Activated naive CD8-positive, alpha-beta T cell treated with anti-CD3 and anti-CD28 coated beads, Interleukin-2, amount 50 U/mL, for 24 hours (primary cell): Measurements from ENCODE around the gene CCDC69.

Experiments used
- ATAC-seq: fragments of 150-1000 bp; cut with Tn5 transposase; one replicate; pipeline ENCODE4 v1.10.0; 2021
- DNase-seq: peaks from one replicate; pipeline ENCODE4 v3.0.0; 2021
- H3K27ac Mint-ChIP-seq: one replicate; pipeline ENCODE4 v1.8.0; 2021; ENCODE audit warnings: mild to moderate bottlenecking, mixed read lengths
- H3K27me3 Mint-ChIP-seq: one replicate; pipeline ENCODE4 v1.8.0; 2021; ENCODE audit warnings: mixed read lengths
- H3K36me3 Mint-ChIP-seq: one replicate; pipeline ENCODE4 v1.8.0; 2021; ENCODE audit warnings: low read depth, mixed read lengths
- H3K4me1 Mint-ChIP-seq: one replicate; pipeline ENCODE4 v1.8.0; 2021; ENCODE audit warnings: mixed read lengths
- H3K4me3 Mint-ChIP-seq: one replicate; pipeline ENCODE4 v1.8.0; 2021; ENCODE audit warnings: mild to moderate bottlenecking, moderate library complexity, mixed read lengths
- H3K9me3 Mint-ChIP-seq: one replicate; pipeline ENCODE4 v1.8.0; 2021; ENCODE audit warnings: mixed read lengths

The CCDC69 gene

DNA sequence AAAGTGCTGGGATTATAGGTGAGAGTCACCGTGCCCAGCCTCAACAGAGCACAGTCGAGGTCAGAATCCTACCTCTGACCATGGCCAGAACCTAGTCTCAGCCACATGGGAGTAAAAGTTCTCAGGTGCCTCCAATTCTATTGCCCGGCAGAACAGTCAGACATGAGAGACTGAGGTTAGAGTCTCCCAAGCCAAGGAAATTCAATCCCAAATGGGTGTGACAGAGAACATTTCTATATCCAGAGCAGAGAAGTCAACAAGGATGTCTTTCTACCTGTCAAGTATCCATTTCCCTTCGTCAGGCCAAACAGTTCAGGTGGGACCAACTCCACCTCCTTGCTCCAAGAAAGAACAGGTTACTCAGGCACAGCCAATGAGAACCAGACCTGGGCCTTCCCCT lies 76.9 kb downstream of the CCDC69 start:
- ATAC-seq (no peak), DNase-seq (no peak)
- no peaks in the 10 kb centered on the region for H3K9me3 Mint-ChIP-seq
- H3K36me3 Mint-ChIP-seq: peaks cover 63% of the 10 kb centered on the region
- no peaks in the 10 kb centered on the region for H3K27me3 Mint-ChIP-seq
- H3K27ac Mint-ChIP-seq: peak overlapping the region; percentile 41
- no peak overlapping the region for H3K4me3 Mint-ChIP-seq
- peaks cover 100% of the 10 kb centered on the region for H3K4me1 Mint-ChIP-seq

DNA sequence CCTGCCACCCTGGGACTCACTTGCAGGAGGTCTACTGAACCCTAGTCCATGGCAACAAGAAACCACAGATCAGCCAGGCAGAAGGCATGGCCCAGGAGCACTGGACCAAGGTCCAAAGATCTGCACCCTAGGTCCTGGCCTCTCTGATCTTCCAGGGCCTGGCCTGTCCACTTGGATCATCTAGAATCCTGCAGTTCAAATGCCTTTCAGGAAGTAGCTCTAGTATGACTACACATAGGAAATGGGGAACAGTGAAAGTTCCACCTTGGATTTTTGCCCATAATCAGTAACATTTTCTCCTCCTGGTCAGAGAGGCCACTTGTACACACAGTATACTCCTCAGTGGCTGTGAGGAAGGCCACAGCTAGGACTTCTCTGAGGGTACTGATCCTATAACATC lies 77.8 kb downstream of the CCDC69 start:
- H3K36me3 Mint-ChIP-seq: peaks cover 68% of the 10 kb centered on the region
- H3K27me3 Mint-ChIP-seq: no peaks in the 10 kb centered on the region
- H3K27ac Mint-ChIP-seq: peak overlapping the region; percentile 66
- DNase-seq (no peak), ATAC-seq (no peak)
- no peak overlapping the region for H3K4me3 Mint-ChIP-seq
- H3K9me3 Mint-ChIP-seq: no peaks in the 10 kb centered on the region
- peaks cover 100% of the 10 kb centered on the region for H3K4me1 Mint-ChIP-seq

DNA sequence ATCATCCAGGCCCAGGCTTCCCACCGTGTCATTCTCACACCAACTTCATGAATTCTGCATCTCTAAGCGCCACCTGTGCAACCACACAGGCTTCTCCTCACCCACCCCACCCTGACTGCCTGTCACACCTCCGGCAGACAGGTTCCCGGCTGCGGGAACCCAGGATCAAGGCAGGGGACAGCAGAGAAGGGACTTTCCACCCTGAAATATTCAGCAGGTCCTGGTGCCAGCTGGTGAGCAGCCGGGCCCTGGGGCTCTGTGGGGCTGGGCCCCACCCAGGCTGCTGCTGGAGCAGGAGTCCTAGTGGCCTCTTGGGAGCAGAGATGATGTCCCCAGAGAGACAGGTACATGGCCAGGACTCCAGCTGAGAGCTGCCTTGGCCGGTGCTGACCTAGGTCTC lies 79.0 kb downstream of the CCDC69 start:
- peaks cover 70% of the 10 kb centered on the region for H3K36me3 Mint-ChIP-seq
- no peak overlapping the region for H3K4me3 Mint-ChIP-seq
- no peak overlapping the region for H3K27ac Mint-ChIP-seq
- no peak for ATAC-seq
- no peaks in the 10 kb centered on the region for H3K27me3 Mint-ChIP-seq
- DNase-seq: no peak
- peaks cover 100% of the 10 kb centered on the region for H3K4me1 Mint-ChIP-seq
- no peaks in the 10 kb centered on the region for H3K9me3 Mint-ChIP-seq

DNA sequence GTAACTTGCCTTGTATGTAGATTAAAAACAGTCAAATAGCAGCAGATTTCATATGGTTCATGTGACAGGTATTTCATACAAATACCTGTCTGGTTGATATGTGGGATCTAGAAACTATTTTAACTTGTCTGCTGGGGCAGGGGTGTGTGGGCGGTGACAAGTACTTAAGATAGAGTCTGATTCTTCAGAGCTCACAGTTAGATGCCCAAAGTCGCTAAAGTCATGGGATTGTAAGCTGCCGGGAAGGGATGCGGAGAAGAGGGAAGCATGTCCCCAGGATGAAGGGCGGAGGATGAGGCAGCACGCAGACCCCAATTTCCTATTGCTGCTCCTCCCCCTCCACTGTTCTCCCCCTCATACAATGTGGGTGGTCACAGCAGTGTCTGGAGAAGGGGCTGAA lies 79.6 kb downstream of the CCDC69 start:
- Mint-ChIP-seq H3K9me3 (no peaks in the 10 kb centered on the region), H3K27ac (peak overlapping the region; percentile 34), H3K36me3 (peaks cover 71% of the 10 kb centered on the region), H3K4me3 (no peak overlapping the region), H3K27me3 (no peaks in the 10 kb centered on the region), H3K4me1 (peaks cover 99% of the 10 kb centered on the region)
- no peak for ATAC-seq
- DNase-seq: no peak

DNA sequence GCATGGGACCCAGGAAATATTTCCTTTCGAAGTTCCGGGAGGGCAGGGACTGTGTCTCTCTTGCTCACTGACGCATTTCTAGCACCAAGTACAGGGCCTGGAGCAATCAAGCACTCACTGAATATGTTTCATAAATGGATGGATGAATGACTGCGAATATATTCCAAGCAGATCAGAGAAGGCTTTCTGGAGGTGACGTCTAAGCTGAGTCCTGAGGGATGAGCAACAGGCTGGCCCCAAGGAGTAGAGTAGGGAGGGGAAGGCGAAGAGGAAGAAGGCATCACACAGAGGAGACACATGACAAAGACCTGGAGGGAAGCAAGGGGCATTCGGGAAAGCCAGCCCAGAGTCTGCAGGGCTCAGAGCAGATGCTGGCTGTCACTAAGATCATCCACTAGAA lies 80.2 kb downstream of the CCDC69 start:
- Mint-ChIP-seq H3K4me3 (no peak overlapping the region), H3K36me3 (peaks cover 72% of the 10 kb centered on the region)

DNA sequence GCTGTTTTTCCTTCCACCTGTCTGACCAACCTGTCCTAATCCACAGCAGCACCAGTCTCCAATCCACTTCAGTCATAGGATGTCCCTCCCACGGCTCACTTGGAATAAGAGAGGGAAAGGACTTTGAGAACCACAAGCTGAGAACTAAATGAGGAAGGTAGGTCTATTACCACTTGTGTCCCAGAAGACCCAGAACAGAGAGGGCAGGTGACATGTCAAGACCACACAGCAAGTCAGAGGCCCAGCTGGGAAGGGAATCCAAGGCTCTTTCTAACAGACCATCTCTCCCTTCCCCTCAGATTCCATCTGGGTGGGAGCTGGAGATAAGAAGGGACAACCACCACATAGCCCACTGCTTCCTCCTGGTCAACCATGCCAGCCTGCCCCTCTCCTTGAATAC lies 81.0 kb downstream of the CCDC69 start:
- no peak overlapping the region for H3K4me3 Mint-ChIP-seq

More for the DNA sequence above, 80.2 kb downstream of the CCDC69 start:
- Mint-ChIP-seq H3K9me3 (no peaks in the 10 kb centered on the region), H3K4me1 (peaks cover 99% of the 10 kb centered on the region), H3K27me3 (no peaks in the 10 kb centered on the region), H3K27ac (peak overlapping the region; percentile 56)
- no peak for DNase-seq
- no peak for ATAC-seq

DNA sequence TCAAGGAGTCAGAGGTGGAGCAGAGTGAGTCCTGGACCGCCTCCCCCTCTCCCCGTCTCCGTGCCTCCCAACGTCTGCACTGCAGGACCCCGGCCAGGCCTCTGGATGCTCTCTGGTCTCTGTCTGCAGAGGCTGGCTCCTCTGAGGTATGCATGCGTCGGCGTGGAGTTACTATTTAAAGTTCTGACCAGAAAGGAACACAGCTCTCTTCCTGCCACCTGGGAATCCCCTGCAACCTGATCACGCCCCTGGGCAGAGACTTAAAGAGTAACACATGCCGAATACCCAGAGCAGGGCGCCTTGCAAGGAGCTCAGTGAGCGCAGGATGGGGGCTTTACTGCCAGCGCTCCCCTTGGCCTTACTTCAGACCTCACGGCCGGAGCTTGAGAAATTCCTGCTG lies 82.4 kb downstream of the CCDC69 start:
- DNase-seq: peak; percentile 71
- peak; percentile 89 for ATAC-seq
- Mint-ChIP-seq H3K36me3 (peaks cover 73% of the 10 kb centered on the region), H3K4me3 (peak overlapping the region; percentile 76), H3K4me1 (peaks cover 92% of the 10 kb centered on the region), H3K9me3 (no peaks in the 10 kb centered on the region), H3K27me3 (no peaks in the 10 kb centered on the region), H3K27ac (peak overlapping the region; percentile 86)

More for the DNA sequence above, 81.0 kb downstream of the CCDC69 start:
- ATAC-seq: no peak
- Mint-ChIP-seq H3K27me3 (no peaks in the 10 kb centered on the region), H3K27ac (peak overlapping the region; percentile 86), H3K4me1 (peaks cover 99% of the 10 kb centered on the region), H3K36me3 (peaks cover 72% of the 10 kb centered on the region), H3K9me3 (no peaks in the 10 kb centered on the region)
- no peak for DNase-seq

DNA sequence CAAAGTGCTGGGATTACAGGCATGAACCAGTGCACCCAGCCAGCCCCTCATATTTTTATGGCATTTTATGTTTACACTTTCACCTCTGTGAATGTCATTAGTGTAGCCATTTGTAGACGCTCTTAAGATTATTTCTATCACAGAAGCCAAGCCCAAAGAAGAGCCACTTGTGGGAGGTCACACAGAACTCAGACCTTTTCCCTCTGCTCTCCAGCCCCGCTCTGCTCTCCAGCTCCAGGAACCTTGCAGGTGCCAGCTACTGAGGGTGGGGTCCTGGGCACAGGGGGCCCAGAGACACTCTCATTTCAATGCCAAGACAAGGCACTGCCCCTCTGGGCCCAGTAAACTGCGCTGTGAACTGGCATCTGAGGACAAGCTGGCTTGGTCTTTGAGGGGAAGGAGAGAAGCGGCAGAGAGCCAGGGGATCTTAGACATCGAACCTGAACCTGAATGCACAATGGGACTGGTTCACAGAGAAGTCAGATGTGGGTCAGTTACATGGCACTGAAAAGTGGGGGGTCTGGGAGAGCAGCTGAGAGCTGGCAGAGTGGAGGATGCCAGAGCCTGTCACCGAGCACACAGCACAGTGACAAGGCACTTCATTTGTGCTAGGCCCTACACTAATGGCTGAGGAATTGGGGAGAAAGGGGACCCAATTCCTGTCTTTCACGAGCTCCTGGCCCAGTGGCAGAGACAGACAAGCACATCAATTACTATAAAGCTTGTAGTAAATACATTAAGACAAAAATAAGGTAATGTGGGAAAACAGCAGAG lies 83.0 kb downstream of the CCDC69 start:
- no peaks in the 10 kb centered on the region for H3K9me3 Mint-ChIP-seq
- peaks cover 74% of the 10 kb centered on the region for H3K36me3 Mint-ChIP-seq
- no peaks in the 10 kb centered on the region for H3K27me3 Mint-ChIP-seq
- H3K4me1 Mint-ChIP-seq: peaks cover 86% of the 10 kb centered on the region
- H3K4me3 Mint-ChIP-seq: peak overlapping the region; percentile 76
- DNase-seq (no peak), ATAC-seq (no peak)
- peak overlapping the region; percentile 86 for H3K27ac Mint-ChIP-seq

DNA sequence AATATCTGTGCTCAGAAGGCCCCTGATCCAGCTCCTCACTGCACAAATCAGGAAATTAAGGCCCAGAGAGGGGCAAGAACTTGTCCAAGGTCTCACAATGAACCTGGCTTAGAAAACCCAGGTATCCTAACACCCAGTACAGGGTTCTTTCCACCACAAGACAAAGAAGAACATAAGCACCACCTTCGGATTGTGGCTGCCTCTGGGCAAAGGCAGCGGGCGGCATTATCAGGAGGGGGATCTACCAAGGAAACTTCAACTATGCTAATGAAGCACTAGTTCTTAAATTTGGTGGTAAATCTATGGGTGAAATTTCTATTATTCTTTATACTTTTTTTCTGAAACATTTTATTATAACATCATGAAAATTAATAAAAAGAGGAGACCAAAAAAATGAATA lies 84.2 kb downstream of the CCDC69 start:
- Mint-ChIP-seq H3K4me3 (peak overlapping the region; percentile 13), H3K27ac (peak overlapping the region; percentile 64), H3K9me3 (no peaks in the 10 kb centered on the region), H3K27me3 (no peaks in the 10 kb centered on the region), H3K4me1 (peaks cover 81% of the 10 kb centered on the region), H3K36me3 (peaks cover 72% of the 10 kb centered on the region)
- peak; percentile 18 for ATAC-seq
- DNase-seq: no peak

DNA sequence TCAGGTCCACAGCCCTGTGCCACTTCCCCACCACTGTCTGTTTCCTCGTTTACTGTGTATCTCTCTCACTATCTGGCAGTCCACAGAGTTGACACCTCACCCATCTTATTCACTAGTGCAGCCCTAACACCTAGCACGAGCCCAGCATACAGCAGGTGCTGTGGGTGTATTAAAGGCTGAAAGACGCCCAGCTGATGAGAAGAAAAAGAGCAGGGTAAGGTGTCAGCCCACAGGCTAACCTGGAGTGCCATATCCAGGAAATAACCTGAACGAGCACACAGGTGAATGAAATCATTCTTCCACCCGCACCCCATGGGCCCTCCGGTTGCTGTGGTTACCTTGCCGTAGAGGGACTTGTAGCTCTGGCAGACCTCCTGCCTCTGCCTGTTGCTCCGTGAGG lies 84.9 kb downstream of the CCDC69 start:
- peaks cover 81% of the 10 kb centered on the region for H3K4me1 Mint-ChIP-seq
- H3K36me3 Mint-ChIP-seq: peaks cover 70% of the 10 kb centered on the region
- ATAC-seq: no peak
- H3K9me3 Mint-ChIP-seq: no peaks in the 10 kb centered on the region
- H3K27me3 Mint-ChIP-seq: no peaks in the 10 kb centered on the region
- H3K27ac Mint-ChIP-seq: peak overlapping the region; percentile 64
- no peak for DNase-seq
- H3K4me3 Mint-ChIP-seq: peak overlapping the region; percentile 13

DNA sequence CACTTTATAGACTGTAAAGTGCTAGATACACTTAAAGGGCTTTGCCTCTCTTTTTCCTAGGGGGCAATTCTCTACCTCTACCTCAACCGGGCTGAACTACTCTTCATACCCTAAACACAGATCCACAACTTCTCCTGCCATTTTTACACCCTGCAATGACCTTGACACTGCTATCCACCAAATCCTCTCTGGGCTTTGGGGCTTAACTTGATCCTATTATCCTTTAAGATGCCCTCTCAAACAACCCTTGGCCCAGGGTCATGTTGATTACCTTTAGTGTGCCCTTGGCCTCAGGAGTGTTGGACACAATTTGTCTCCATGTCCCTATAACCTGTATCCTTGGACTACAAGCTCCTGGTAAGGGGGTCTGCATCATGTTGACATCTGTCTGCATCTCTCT lies 85.8 kb downstream of the CCDC69 start:
- H3K27ac Mint-ChIP-seq: peak overlapping the region; percentile 4
- H3K4me1 Mint-ChIP-seq: peaks cover 80% of the 10 kb centered on the region
- ATAC-seq (no peak), DNase-seq (no peak)
- no peaks in the 10 kb centered on the region for H3K27me3 Mint-ChIP-seq
- H3K36me3 Mint-ChIP-seq: peaks cover 72% of the 10 kb centered on the region
- no peaks in the 10 kb centered on the region for H3K9me3 Mint-ChIP-seq
- H3K4me3 Mint-ChIP-seq: no peak overlapping the region

DNA sequence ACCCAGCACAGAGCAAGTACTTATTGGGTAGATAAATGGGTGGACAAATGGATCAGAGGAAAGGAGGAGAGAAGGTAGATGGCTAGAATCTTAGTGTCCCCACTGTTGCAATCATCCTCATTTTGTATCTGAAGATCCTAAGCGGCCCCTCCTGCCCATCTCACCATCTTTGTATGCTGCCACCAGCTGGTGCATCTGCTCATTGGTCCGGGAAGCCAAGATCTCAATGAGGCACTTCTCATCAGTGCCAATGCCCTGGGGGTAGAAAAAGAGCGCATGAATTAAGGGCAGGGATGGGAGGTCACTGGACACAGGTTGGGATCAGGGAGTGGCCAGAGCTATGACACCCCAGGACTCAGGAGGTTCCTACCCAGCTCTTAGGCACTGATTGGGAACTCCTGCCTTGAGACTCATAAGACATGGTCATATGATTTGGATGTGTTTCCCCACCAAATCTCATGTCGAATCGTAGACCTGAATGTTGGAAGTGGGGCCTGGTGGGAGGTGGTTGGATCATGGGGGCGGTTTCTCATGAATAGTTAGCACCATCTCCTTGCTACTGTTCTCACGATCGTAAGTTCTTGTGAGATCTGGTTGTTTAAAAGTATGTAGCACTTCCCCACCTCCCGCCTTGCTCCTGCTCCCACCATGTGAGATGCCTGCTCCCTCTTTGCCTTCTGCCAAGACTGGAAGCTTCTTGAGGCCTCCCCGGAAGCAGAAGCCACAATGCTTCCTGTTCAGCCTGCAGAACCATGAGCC lies 86.6 kb downstream of the CCDC69 start:
- Mint-ChIP-seq H3K27ac (peak overlapping the region; percentile 4), H3K36me3 (peaks cover 76% of the 10 kb centered on the region), H3K4me3 (no peak overlapping the region), H3K9me3 (no peaks in the 10 kb centered on the region), H3K4me1 (peaks cover 79% of the 10 kb centered on the region), H3K27me3 (no peaks in the 10 kb centered on the region)
- ATAC-seq (no peak), DNase-seq (no peak)

DNA sequence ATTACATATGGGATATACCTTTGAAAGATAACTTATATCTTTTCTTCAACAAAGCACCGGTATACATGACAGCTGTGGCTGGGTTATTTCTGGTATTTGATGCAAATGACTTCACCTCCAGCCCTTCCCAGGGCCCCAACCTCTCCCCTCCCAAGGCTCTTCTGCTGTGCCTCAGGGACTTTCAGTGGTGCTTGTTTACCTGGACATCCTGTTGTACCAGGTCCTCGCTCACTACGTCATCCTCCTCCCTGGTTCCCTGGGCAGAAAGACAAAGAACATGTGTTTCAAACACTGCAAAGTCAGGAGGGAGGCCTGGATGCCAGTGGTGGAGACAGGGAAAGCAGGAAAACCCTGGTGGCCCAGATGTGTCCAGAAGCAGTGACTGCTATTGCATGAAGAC lies 89.7 kb downstream of the CCDC69 start:
- Mint-ChIP-seq H3K4me1 (peaks cover 72% of the 10 kb centered on the region), H3K27me3 (no peaks in the 10 kb centered on the region), H3K27ac (no peak overlapping the region), H3K4me3 (no peak overlapping the region), H3K36me3 (peaks cover 86% of the 10 kb centered on the region), H3K9me3 (no peaks in the 10 kb centered on the region)
- ATAC-seq (no peak), DNase-seq (no peak)

DNA sequence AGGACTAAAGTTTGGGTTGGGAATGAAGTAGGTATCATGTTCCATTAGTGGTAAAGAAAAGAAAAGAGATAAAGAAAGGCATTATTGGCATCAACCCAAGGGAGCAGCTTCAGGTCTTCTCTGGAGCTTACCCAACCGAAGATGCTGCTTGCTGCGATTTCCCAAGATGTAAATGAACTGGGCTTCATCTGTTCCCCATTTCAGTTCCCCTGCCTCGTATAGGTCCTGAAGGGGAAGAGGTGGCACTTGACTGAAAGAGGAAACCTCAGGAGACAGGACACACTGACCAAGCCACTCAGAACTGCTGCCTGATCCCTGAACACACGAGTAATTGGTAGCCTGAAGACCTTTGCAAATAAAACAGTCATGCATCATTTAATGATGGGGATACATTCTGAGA lies 90.9 kb downstream of the CCDC69 start:
- ATAC-seq (no peak), DNase-seq (no peak)
- no peaks in the 10 kb centered on the region for H3K27me3 Mint-ChIP-seq
- no peak overlapping the region for H3K27ac Mint-ChIP-seq
- no peaks in the 10 kb centered on the region for H3K9me3 Mint-ChIP-seq
- H3K4me3 Mint-ChIP-seq: no peak overlapping the region
- peaks cover 72% of the 10 kb centered on the region for H3K4me1 Mint-ChIP-seq
- peaks cover 86% of the 10 kb centered on the region for H3K36me3 Mint-ChIP-seq
